Measurements from ENCODE around the gene ZBTB42.

ZBTB42 gene

GRCh38 chr14:104843442-104844305 lies 42.8 kb downstream of the ZBTB42 start:
- no peak for TF ChIP-seq REST (IDR thresholded peaks at IDR 0.05; ENCODE audit: insufficient read depth in 1 of 2, low read depth in 2 of 2, low read length in 2 of 2)
- no peak for TF ChIP-seq POLR2AphosphoS5 (IDR thresholded peaks at IDR 0.05; ENCODE audit: low read depth, low read length)
- no peak for TF ChIP-seq FOXP2 (optimal IDR thresholded peaks at IDR 0.05; ENCODE audit: borderline replicate concordance, extremely low read depth, extremely low read length, insufficient read depth)
- TF ChIP-seq TAF1 (IDR thresholded peaks at IDR 0.05; ENCODE audit: borderline replicate concordance, insufficient read depth, low read length), result no peak
- no peak for TF ChIP-seq SIN3A (IDR thresholded peaks at IDR 0.05; ENCODE audit: borderline replicate concordance, insufficient read depth, low read length)

GRCh38 chr14:104844306-104845032 lies 43.6 kb downstream of the ZBTB42 start:
- TF ChIP-seq SIN3A (IDR thresholded peaks at IDR 0.05; ENCODE audit: borderline replicate concordance, insufficient read depth, low read length) (no peak), POLR2AphosphoS5 (IDR thresholded peaks at IDR 0.05; ENCODE audit: low read depth, low read length) (no peak), FOXP2 (optimal IDR thresholded peaks at IDR 0.05; ENCODE audit: borderline replicate concordance, extremely low read depth, extremely low read length, insufficient read depth) (no peak), REST (IDR thresholded peaks at IDR 0.05; ENCODE audit: insufficient read depth in 1 of 2, low read depth in 2 of 2, low read length in 2 of 2) (no peak), TAF1 (IDR thresholded peaks at IDR 0.05; ENCODE audit: borderline replicate concordance, insufficient read depth, low read length) (no peak)

GRCh38 chr14:104845033-104845666 lies 44.2 kb downstream of the ZBTB42 start:
- TF ChIP-seq TAF1 (IDR thresholded peaks at IDR 0.05; ENCODE audit: borderline replicate concordance, insufficient read depth, low read length), result no peak
- TF ChIP-seq FOXP2 (optimal IDR thresholded peaks at IDR 0.05; ENCODE audit: borderline replicate concordance, extremely low read depth, extremely low read length, insufficient read depth), result no peak
- TF ChIP-seq SIN3A (IDR thresholded peaks at IDR 0.05; ENCODE audit: borderline replicate concordance, insufficient read depth, low read length), result no peak
- TF ChIP-seq REST (IDR thresholded peaks at IDR 0.05; ENCODE audit: insufficient read depth in 1 of 2, low read depth in 2 of 2, low read length in 2 of 2), result no peak
- TF ChIP-seq POLR2AphosphoS5 (IDR thresholded peaks at IDR 0.05; ENCODE audit: low read depth, low read length), result no peak

GRCh38 chr14:104845834-104846441 lies 45.0 kb downstream of the ZBTB42 start:
- TF ChIP-seq FOXP2 (optimal IDR thresholded peaks at IDR 0.05; ENCODE audit: borderline replicate concordance, extremely low read depth, extremely low read length, insufficient read depth) (no peak), TAF1 (IDR thresholded peaks at IDR 0.05; ENCODE audit: borderline replicate concordance, insufficient read depth, low read length) (no peak), REST (IDR thresholded peaks at IDR 0.05; ENCODE audit: insufficient read depth in 1 of 2, low read depth in 2 of 2, low read length in 2 of 2) (no peak)
